ENCODE results near the gene TNFAIP1. TPM values are rescaled to one million over a fixed set of nuclear protein-coding genes. Genes with fewer than 3 reads are reported as not detected.
A peak's percentile ranks its signal among the peaks of the same experiment; 100 is the strongest.

TNFAIP1 gene
- total RNA-seq, 4 donors from 2014 or later: 28.7 to 50.4 (median 40.4) TPM

DNA sequence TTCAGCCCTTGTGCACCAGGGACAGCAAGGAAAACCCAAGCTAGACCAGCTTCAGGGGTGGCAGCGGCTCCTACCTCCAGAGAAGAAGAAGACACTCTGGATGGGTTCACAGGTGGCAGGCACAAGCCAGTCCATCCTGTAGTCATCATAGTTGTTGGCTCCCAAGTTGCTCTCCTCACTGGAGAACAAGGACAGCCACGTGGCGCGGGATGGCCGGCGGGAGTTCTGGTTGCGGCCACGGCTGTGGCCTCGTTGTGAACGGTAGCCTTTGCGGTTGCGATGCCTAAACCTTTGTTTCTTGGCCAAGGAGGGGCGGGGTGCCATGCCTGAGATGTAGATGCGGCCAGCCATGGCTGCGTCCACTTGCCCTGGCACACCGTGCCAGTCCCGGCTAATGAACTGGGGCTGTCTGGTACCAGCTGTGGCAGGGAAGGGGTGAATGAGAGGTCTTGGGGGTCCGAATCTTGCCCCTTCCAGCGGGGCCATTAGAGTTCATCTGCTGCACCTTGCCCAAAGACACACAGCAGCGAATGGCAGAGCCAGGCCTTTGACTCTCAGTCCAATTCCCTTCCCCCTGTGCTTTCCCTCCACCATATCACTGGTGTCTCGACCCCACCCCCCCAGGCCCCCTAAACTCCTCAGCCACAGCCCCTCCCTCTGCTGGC lies 32.2 kb downstream of the TNFAIP1 start:
- TF ChIP-seq, protein P1, sequence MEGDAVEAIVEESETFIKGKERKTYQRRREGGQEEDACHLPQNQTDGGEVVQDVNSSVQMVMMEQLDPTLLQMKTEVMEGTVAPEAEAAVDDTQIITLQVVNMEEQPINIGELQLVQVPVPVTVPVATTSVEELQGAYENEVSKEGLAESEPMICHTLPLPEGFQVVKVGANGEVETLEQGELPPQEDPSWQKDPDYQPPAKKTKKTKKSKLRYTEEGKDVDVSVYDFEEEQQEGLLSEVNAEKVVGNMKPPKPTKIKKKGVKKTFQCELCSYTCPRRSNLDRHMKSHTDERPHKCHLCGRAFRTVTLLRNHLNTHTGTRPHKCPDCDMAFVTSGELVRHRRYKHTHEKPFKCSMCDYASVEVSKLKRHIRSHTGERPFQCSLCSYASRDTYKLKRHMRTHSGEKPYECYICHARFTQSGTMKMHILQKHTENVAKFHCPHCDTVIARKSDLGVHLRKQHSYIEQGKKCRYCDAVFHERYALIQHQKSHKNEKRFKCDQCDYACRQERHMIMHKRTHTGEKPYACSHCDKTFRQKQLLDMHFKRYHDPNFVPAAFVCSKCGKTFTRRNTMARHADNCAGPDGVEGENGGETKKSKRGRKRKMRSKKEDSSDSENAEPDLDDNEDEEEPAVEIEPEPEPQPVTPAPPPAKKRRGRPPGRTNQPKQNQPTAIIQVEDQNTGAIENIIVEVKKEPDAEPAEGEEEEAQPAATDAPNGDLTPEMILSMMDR (IDR thresholded peaks at IDR 0.05): no peak
- ATAC-seq (ENCODE audit: low FRiP score): no peak
- no peak for DNase-seq (ENCODE audit: low spot score)

DNA sequence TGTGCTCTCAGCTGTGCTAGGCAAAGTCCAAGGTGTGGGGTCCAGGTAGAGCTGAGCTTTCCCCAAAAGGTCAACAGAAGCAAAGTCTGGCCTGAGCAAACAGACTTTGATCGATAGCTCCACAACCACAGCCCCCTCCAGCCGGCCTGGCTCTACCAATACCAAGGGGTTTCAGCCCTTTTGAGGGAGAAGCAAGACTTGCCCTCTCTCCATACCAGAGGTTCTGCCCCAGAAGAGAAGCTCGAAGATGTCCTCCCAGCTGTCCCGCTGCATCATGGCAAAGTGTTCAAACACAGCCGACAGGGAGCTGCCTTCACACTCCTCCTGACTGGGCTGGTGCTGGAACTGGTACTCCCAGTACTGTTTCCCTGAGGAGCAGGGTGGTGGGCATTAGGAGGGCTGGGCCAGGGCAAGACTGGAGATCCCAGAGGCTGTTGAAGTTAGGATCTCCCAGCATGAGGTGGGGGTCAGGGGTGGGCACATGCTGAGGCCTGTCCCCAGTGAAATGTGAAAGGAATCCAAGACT lies 32.8 kb downstream of the TNFAIP1 start:
- TF ChIP-seq, protein P1 (IDR thresholded peaks at IDR 0.05): no peak
- ATAC-seq (ENCODE audit: low FRiP score): no peak
- DNase-seq (ENCODE audit: low spot score): no peak

DNA sequence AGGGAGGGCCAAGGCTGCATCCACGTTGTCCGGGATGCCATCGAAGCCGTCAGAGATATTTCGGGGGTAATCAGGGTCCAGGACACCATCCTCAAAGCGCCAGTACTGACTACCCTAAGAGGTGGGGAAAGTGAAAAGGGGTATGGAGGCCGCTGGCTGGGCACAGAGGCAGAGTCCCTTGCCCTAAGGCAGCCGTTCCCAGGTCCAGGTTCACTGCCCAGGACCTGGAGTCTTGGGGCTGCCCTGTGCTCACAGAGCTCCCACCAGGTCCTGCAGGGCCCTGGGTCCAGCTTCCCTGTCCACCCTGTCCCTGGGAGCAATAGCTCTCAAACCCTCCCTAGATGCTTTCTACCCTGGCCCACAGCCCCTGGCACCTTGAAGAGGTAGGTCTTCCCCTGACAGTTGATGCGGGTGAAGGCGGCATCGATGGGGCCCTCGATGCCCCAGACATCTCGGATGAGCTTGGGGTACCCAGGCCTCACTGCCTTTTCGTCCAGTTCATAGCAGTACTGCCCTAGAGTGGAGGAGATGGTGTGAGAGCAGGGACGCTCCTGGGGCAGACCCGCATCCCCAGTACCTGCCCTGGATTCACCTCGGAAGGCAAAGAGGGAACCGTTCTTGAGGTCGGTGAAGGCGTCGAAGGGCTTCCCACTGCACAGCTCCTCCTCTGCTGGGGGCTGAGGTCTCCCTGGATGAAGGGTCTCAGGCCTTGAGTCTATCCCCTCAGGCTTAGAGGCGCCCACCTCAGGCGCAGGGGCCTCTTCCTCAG lies 33.5 kb downstream of the TNFAIP1 start:
- TF ChIP-seq, protein P1 (IDR thresholded peaks at IDR 0.05): no peak
- DNase-seq (ENCODE audit: low spot score): no peak
- ATAC-seq (ENCODE audit: low FRiP score): no peak

DNA sequence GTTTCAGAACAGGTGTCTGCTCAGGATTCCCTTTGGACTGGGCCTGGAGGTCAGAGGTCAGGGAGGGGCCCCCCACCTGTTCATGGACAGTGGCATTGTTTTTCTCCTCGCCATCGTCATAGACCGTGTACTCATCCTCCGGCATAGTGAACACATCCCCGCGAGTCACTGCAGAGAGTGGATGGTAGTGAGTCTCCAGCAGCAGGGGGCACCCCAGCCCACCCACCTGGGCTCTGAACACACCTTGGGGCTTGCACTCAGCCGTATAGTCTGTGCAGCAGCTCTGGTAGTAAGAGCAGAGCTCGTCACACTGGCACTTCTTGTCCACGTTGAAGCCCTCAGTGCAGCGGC lies 34.1 kb downstream of the TNFAIP1 start:
- TF ChIP-seq, protein P1 (IDR thresholded peaks at IDR 0.05): no peak
- no peak for DNase-seq (ENCODE audit: low spot score)
- ATAC-seq (ENCODE audit: low FRiP score): no peak

DNA sequence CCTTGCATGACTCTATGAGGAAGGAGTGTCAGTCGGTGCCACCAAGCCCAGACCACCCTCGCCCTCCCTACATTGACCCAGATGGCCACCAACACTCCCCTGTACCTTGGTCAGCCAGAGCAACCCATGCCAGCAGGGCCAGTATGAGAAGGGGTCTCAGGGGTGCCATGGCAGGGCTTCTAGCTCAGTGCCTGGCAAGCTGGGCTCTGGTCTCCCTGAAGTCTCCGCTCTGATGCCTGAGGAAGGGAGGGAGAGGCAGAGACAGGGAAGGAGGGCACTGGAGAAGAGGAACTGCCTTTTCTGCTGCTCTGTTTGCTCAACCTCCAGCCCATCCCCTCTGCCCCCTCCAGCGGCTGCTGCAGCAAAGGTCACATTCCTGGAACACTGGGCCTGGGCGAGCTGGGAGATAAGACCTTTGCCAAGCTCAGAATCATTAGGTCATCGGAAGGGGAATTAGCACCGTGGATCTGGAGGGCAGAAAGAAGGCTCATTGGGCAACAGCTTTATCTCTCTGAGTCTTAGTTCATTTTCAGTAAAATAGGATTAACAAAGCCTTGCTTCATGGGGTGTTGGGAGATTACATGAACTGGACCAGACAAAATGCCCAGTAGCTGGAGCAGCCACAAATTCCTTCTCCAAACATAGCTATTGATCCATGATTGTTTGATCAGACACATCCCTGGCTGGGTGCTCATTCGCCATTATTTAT lies 34.6 kb downstream of the TNFAIP1 start, which contains the start of gene VTN:
TSS of gene VTN (minus strand) at position 273 of the 709 bp plus-strand sequence. CDS start at position 169, 104 bp downstream.
- peak; percentile 77 for ATAC-seq (ENCODE audit: low FRiP score)
- TF ChIP-seq, protein P1 (IDR thresholded peaks at IDR 0.05): no peak
- DNase-seq (ENCODE audit: low spot score): no peak

DNA sequence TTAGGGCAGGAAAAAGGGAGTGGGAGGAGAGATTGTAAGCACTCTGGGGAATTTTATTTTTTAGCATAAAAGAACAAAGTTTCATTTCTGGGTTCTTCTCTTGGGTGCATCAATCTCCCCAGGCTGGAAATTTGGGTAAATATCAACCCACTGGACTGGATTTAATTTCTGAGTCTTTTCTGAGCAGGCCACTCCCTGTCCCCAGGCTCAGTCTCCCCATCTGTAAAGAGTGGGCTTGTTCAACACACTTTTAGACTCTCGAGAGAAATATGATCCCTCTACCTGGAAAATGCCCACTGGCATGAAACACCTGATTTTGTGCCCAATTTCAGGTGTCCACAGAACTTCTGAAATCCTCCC lies 35.2 kb downstream of the TNFAIP1 start:
- no peak for ATAC-seq (ENCODE audit: low FRiP score)
- DNase-seq (ENCODE audit: low spot score): no peak
- TF ChIP-seq, protein P1 (IDR thresholded peaks at IDR 0.05): no peak

All from omental fat pad (tissue), 4 donors.